Sigmoid colon (tissue), 7 donors: ENCODE results near the gene JMJD4. TPM values are rescaled to one million over a fixed set of nuclear protein-coding genes. Genes with fewer than 3 reads are reported as not detected.
A peak's percentile ranks its signal among the peaks of the same experiment; 100 is the strongest.

Experiments used
- DNase-seq: peaks from one replicate; pipeline ENCODE4 v3.0.0-alpha.2; 2019
- H3K27ac ChIP-seq, 4 donors: fragments of 200-600 bp; sonication (generic); one replicate each; pipeline ENCODE4 v1.5.1; 2016 to 2019; ENCODE audit warnings: mild to moderate bottlenecking in 1 of 4
- H3K27me3 ChIP-seq, 3 donors: fragments of 200-600 bp; sonication (generic); one replicate each; pipeline ENCODE4 v1.5.1; 2019; ENCODE audit warnings: mild to moderate bottlenecking in 1 of 3
- H3K36me3 ChIP-seq, 4 donors: fragments of 200-600 bp; sonication (generic); one replicate each; pipeline ENCODE4 v1.5.1; 2016 to 2019
- H3K4me1 ChIP-seq, 4 donors: fragments of 200-600 bp; sonication (generic); one replicate each; pipeline ENCODE4 v1.5.1; 2017 to 2019
- H3K4me3 ChIP-seq, 4 donors: fragments of 200-600 bp; sonication (generic); one replicate each; pipeline ENCODE4 v1.5.1; 2017 to 2019; ENCODE audit warnings: mild to moderate bottlenecking in 2 of 4, moderate library complexity in 1 of 4
- H3K9me3 ChIP-seq, 4 donors: fragments of 200-600 bp in 3 of 4; sonication (generic) in 3 of 4; one replicate each; pipeline versions ENCODE4 v1.5.1 to v1.6.1; 2013 to 2019
- EP300 ChIP-seq, 4 donors: sonication (generic); formaldehyde crosslinking; IDR thresholded peaks; one replicate each; pipeline ENCODE4 v1.6.1; 2017; ENCODE audit warnings: antibody characterized with exemption in 4 of 4
- POLR2A ChIP-seq, 2 donors: fragments of 450-650 bp; IDR thresholded peaks; one replicate each; pipeline ENCODE4 v1.6.1; 2016; ENCODE audit warnings: antibody characterized with exemption in 2 of 2, mild to moderate bottlenecking in 2 of 2, moderate library complexity in 2 of 2
- POLR2AphosphoS5 ChIP-seq, 4 donors: sonication (generic); formaldehyde crosslinking; IDR thresholded peaks; one replicate each; pipeline ENCODE4 v1.6.1; 2017; ENCODE audit warnings: antibody characterized with exemption in 4 of 4
- WGBS, 2 donors: extraction: QIAGEN DNeasy Blood & Tissue Kit; methylation state at CpG; one replicate each; pipeline ENCODE4 v1.1.7; 2013; 5-methylcytosine and 5-hydroxymethylcytosine counted together
- intact Hi-C: fragments of 100-400 bp; cut with DNase I; formaldehyde crosslinking; loops from one replicate; pipeline ENCODE4 v1.15.1; 2023
- polyA plus RNA-seq, 3 donors: library from polyadenylated mRNA; stranded (reverse); fragments of 200-250 nt; gene quantifications; one replicate each; pipeline ENCODE4 v1.2.3, GENCODE V29; 2013
- total RNA-seq, 4 donors: library from RNA; depleted of rRNA; stranded (reverse); fragments of >200 nt; gene quantifications; one replicate each; pipeline ENCODE4 v1.1.0, GENCODE V29; 2016
- TF ChIP-seq, protein P1 (sequence below), 4 experiments: fragments of 450-650 bp in 3 of 4; fragments of 200-600 bp in 1 of 4; IDR thresholded peaks; one replicate each; pipeline ENCODE4 v1.5.1; 2016 to 2019; ENCODE audit warnings: antibody characterized with exemption in 4 of 4, mild to moderate bottlenecking in 3 of 4, moderate library complexity in 2 of 4
- donor health status: healthy with polysubstance abuse.
- donor health status: Bipolar disorder and iron deficiency.
- donor health status: healthy.

JMJD4 gene
- total and polyA plus RNA-seq, 7 donors: 7.8 to 20.5 (median 13.8) TPM

DNA sequence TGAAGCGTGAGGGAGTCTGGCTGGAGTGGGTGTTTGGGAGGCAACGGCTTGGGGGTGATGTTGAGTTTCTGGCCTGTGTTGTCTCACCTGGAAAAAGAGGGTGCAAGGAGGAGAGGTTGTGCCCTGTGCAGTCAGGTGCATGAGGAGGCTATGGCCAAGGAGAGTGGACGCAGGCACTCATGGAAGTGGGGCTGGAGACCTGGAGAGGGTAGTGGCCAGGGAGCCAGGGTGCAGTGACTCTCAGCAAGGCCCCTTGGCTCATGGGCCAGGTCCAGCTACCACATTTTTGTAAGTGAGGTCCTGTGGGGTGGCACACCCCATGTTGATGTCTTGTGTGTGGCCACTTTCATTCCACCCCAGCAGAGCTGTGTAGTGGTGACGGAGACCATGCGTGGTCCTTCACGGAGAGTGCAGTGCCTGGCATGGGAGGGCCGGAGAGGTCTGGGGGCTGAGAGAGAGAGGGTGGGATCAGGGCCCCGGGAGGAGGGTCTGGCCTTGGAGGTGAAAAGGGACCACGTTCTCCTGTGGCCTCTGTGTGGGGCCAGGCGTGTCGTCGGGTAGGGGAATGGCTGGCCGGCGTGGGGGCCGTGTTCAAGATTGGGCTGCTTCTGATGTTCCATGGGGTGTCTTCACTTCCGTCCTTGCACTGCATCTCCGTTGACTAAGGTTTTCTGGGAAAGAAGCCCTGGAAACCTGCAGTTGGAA lies 6.2 kb upstream of the JMJD4 start:
- Histone ChIP-seq H3K4me1 (peaks cover 0 to 11% (median 10%) of the 10 kb centered on the region in 4 donors), H3K4me3 (no peak overlapping the region), H3K36me3 (peaks cover 0 to 4% (median 0%) of the 10 kb centered on the region in 4 donors), H3K27ac (no peak overlapping the region), H3K9me3 (no peaks in the 10 kb centered on the region), H3K27me3 (no peaks in the 10 kb centered on the region)
- intact Hi-C loops: no loop called here
- TF ChIP-seq EP300 (IDR thresholded peaks at IDR 0.05) (no peak), POLR2A (IDR thresholded peaks at IDR 0.05) (no peak), POLR2AphosphoS5 (IDR thresholded peaks at IDR 0.05) (no peak)
- TF ChIP-seq, protein P1, sequence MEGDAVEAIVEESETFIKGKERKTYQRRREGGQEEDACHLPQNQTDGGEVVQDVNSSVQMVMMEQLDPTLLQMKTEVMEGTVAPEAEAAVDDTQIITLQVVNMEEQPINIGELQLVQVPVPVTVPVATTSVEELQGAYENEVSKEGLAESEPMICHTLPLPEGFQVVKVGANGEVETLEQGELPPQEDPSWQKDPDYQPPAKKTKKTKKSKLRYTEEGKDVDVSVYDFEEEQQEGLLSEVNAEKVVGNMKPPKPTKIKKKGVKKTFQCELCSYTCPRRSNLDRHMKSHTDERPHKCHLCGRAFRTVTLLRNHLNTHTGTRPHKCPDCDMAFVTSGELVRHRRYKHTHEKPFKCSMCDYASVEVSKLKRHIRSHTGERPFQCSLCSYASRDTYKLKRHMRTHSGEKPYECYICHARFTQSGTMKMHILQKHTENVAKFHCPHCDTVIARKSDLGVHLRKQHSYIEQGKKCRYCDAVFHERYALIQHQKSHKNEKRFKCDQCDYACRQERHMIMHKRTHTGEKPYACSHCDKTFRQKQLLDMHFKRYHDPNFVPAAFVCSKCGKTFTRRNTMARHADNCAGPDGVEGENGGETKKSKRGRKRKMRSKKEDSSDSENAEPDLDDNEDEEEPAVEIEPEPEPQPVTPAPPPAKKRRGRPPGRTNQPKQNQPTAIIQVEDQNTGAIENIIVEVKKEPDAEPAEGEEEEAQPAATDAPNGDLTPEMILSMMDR (IDR thresholded peaks at IDR 0.05): no peak
- DNase-seq: peak; percentile 50
- 94 to 96% methylated on average over 17 of the region's 17 CpGs for WGBS, 2 donors

- peaks cover 0 to 17% (median 15%) of the 10 kb centered on the region in 4 donors for H3K4me1 ChIP-seq
- peaks cover 0 to 4% (median 0%) of the 10 kb centered on the region in 4 donors for H3K36me3 ChIP-seq
- no peaks in the 10 kb centered on the region for H3K9me3 ChIP-seq
- no peak overlapping the region for H3K4me3 ChIP-seq
- DNase-seq: peak; percentile 28
- no peaks in the 10 kb centered on the region for H3K27me3 ChIP-seq
- intact Hi-C loops: no loop called here
- WGBS, 2 donors: 78 to 82% methylated on average over 3 of the region's 3 CpGs
- no peak overlapping the region for H3K27ac ChIP-seq
- no peak for TF ChIP-seq EP300 (IDR thresholded peaks at IDR 0.05)
- TF ChIP-seq, protein P1 (IDR thresholded peaks at IDR 0.05): no peak
- no peak for TF ChIP-seq POLR2AphosphoS5 (IDR thresholded peaks at IDR 0.05)
- TF ChIP-seq POLR2A (IDR thresholded peaks at IDR 0.05): no peak
These were observed 5.4 kb upstream of the JMJD4 start for GRCh38 chr1:227740401-227740960.

GRCh38 chr1:227739636-227740035 lies 4.5 kb upstream of the JMJD4 start:
- intact Hi-C loops: no loop called here
- DNase-seq: peak; percentile 41
- peaks cover 0 to 4% (median 0%) of the 10 kb centered on the region in 4 donors for H3K36me3 ChIP-seq
- H3K27me3 ChIP-seq: no peaks in the 10 kb centered on the region
- H3K4me1 ChIP-seq: peaks cover 0 to 20% (median 16%) of the 10 kb centered on the region in 4 donors
- no peak overlapping the region for H3K27ac ChIP-seq
- no peak for TF ChIP-seq POLR2A (IDR thresholded peaks at IDR 0.05)
- no peak for TF ChIP-seq POLR2AphosphoS5 (IDR thresholded peaks at IDR 0.05)
- TF ChIP-seq, protein P1 (IDR thresholded peaks at IDR 0.05): no peak
- no peak for TF ChIP-seq EP300 (IDR thresholded peaks at IDR 0.05)
- 90% methylated on average over 7 of the region's 7 CpGs for WGBS, 2 donors
- H3K9me3 ChIP-seq: no peaks in the 10 kb centered on the region
- no peak overlapping the region for H3K4me3 ChIP-seq

DNA sequence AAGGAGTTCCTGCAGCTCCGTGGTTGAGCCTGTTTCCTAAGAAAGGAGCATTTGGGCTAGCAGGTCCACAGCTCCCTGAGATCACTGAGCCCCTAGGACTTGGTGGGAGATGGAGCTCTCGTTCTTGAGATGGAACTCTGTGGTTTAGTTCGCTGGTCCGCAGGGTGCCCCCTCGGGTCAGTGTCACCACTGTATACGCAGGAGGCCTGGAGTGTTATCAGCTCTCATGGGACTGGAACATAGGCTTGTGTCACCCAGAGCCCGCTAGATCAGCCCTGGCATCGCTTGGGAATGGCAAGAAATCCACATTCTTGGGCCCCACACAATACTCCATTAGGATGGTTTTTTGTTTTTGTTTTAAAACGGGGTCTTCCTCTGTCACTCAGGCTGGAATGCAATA lies 3.7 kb upstream of the JMJD4 start:
- DNase-seq: no peak
- Histone ChIP-seq H3K36me3 (peaks cover 0 to 4% (median 0%) of the 10 kb centered on the region in 4 donors), H3K4me1 (peaks cover 0 to 28% (median 24%) of the 10 kb centered on the region in 4 donors), H3K9me3 (no peaks in the 10 kb centered on the region), H3K4me3 (no peak overlapping the region), H3K27me3 (no peaks in the 10 kb centered on the region), H3K27ac (no peak overlapping the region)
- intact Hi-C loops: no loop called here
- 94 to 95% methylated on average over 9 of the region's 9 CpGs for WGBS, 2 donors
- TF ChIP-seq POLR2AphosphoS5 (IDR thresholded peaks at IDR 0.05) (no peak), POLR2A (IDR thresholded peaks at IDR 0.05) (no peak), EP300 (IDR thresholded peaks at IDR 0.05) (no peak)
- TF ChIP-seq, protein P1 (IDR thresholded peaks at IDR 0.05): no peak
